PFSK-1 (cell line): Measurements from ENCODE around the gene GPR107.

Experiments
- FOXP2 ChIP-seq: optimal IDR thresholded peaks from 2 replicates; pipeline ENCODE3; 2011; ENCODE audit warnings: borderline replicate concordance, control low read depth, inconsistent platforms; ENCODE audit not compliant: insufficient read depth; ENCODE audit errors: extremely low read length, extremely low read depth
- POLR2AphosphoS5 ChIP-seq: IDR thresholded peaks from 2 replicates; pipeline ENCODE4 v1.6.1; 2012; ENCODE audit warnings: low read depth, mild to moderate bottlenecking, control low read depth, low read length, moderate library complexity
- SIN3A ChIP-seq: IDR thresholded peaks from 2 replicates; pipeline ENCODE4 v1.6.1; 2012; ENCODE audit warnings: mild to moderate bottlenecking, low read length, moderate library complexity, borderline replicate concordance; ENCODE audit not compliant: insufficient read depth
- TAF1 ChIP-seq: IDR thresholded peaks from 2 replicates; pipeline ENCODE4 v1.6.1; 2012; ENCODE audit warnings: low read length, control low read depth, borderline replicate concordance; ENCODE audit not compliant: insufficient read depth
- TF ChIP-seq, protein P1 (sequence below), 2 experiments: IDR thresholded peaks; 2 replicates each; pipeline versions ENCODE4 v1.6.1 to v1.8.0; 2011 to 2012; ENCODE audit warnings: low read depth in 2 of 2, low read length in 2 of 2, control low read depth in 1 of 2, inconsistent platforms in 1 of 2, mild to moderate bottlenecking in 1 of 2, moderate library complexity in 1 of 2; ENCODE audit not compliant: insufficient read depth in 1 of 2

DNA sequence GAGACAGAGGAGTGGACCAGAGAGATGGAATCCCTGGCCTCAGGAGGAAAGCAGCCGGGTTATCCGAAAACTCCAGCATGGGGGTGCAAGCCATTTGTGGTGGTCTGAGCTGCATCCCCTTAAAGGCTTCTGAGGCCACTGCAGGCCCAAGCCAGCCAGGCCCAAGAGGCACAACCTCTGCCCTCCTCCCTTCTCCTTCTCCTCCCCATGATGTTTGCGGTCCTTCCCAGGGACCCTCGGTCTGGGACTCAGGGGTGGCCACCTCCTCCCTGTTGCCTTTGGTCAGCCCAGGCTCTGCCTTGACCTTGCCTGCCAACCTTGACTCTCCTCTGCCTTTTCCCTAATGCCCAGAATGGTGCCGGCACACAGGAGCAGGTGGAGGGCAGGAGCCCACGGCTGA, 123.1 kb downstream of the GPR107 start:
- TF ChIP-seq POLR2AphosphoS5 (no peak), SIN3A (no peak), FOXP2 (no peak), TAF1 (no peak)
- TF ChIP-seq, protein P1, sequence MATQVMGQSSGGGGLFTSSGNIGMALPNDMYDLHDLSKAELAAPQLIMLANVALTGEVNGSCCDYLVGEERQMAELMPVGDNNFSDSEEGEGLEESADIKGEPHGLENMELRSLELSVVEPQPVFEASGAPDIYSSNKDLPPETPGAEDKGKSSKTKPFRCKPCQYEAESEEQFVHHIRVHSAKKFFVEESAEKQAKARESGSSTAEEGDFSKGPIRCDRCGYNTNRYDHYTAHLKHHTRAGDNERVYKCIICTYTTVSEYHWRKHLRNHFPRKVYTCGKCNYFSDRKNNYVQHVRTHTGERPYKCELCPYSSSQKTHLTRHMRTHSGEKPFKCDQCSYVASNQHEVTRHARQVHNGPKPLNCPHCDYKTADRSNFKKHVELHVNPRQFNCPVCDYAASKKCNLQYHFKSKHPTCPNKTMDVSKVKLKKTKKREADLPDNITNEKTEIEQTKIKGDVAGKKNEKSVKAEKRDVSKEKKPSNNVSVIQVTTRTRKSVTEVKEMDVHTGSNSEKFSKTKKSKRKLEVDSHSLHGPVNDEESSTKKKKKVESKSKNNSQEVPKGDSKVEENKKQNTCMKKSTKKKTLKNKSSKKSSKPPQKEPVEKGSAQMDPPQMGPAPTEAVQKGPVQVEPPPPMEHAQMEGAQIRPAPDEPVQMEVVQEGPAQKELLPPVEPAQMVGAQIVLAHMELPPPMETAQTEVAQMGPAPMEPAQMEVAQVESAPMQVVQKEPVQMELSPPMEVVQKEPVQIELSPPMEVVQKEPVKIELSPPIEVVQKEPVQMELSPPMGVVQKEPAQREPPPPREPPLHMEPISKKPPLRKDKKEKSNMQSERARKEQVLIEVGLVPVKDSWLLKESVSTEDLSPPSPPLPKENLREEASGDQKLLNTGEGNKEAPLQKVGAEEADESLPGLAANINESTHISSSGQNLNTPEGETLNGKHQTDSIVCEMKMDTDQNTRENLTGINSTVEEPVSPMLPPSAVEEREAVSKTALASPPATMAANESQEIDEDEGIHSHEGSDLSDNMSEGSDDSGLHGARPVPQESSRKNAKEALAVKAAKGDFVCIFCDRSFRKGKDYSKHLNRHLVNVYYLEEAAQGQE (IDR thresholded peaks at IDR 0.05; ENCODE audit: insufficient read depth in 1 of 2, low read depth in 2 of 2, low read length in 2 of 2) = no peak
